RWPE1 (cell line): ENCODE data around the gene SMYD3.

Source experiments
- CTCF ChIA-PET: fragments of 350-600 bp; sonication (Branson Sonifier 250); formaldehyde crosslinking; extraction: SDS; loops from one replicate; lab custom pipeline; 2021; lab: Yijun Ruan, JAX
- POLR2A ChIA-PET: fragments of 400-600 bp; formaldehyde crosslinking; extraction: SDS; loops from one replicate; lab custom pipeline; 2020; ENCODE audit warnings: antibody characterized with exemption; ENCODE audit not compliant: low non-redundant PET; lab: Yijun Ruan, JAX
- DNase-seq: peaks from one replicate; pipeline ENCODE4 v3.0.0; 2012; ENCODE audit warnings: low spot score
- H3K27ac ChIP-seq: fragments of 450-650 bp; 2 replicates; pipeline ENCODE4 v1.5.1; 2017
- TF ChIP-seq, protein P1 (sequence below): fragments of 450-650 bp; conservative IDR thresholded peaks from 2 replicates; pipeline ENCODE4 v1.5.1; 2017; ENCODE audit warnings: low read depth, mild to moderate bottlenecking

SMYD3 gene

DNA sequence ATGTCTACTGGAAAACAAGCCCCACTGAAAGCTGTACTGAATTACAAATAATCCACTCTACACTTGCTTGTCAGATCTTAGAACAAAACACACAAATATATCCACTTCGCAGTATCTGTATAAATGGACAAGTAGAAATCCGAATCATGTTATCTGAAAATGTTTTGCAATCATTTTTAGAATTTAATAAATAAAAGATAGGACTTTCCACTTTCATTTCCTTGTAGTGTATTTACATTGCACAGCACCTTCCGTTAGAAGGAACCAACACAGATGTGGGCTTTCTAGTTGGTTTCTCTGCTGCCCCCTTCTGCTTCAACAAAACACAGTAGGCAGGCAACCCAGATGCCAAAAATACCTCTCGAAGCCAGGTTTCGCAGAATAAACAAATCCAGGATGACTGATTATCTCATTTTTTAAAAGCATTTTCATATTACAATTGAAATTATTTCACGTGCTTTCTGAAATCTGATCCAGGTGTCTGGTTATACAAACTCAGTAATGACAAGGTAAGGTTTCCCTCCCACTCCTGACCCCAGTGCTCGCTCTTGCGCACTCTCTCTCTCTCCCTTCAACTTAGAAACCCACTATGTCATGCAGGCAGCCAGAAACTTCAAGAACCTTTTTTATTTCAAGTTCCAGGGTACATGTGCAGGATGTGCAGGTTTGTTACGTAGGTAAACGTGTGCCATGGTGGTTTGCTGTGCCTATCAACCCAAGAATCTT lies 389.9 kb downstream of the SMYD3 start:
- DNase-seq = peak; percentile 13
- ChIA-PET POLR2A (no interaction called here), CTCF (no interaction called here)
- H3K27ac ChIP-seq = no peak overlapping the region
- TF ChIP-seq, protein P1, sequence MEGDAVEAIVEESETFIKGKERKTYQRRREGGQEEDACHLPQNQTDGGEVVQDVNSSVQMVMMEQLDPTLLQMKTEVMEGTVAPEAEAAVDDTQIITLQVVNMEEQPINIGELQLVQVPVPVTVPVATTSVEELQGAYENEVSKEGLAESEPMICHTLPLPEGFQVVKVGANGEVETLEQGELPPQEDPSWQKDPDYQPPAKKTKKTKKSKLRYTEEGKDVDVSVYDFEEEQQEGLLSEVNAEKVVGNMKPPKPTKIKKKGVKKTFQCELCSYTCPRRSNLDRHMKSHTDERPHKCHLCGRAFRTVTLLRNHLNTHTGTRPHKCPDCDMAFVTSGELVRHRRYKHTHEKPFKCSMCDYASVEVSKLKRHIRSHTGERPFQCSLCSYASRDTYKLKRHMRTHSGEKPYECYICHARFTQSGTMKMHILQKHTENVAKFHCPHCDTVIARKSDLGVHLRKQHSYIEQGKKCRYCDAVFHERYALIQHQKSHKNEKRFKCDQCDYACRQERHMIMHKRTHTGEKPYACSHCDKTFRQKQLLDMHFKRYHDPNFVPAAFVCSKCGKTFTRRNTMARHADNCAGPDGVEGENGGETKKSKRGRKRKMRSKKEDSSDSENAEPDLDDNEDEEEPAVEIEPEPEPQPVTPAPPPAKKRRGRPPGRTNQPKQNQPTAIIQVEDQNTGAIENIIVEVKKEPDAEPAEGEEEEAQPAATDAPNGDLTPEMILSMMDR = no peak

DNA sequence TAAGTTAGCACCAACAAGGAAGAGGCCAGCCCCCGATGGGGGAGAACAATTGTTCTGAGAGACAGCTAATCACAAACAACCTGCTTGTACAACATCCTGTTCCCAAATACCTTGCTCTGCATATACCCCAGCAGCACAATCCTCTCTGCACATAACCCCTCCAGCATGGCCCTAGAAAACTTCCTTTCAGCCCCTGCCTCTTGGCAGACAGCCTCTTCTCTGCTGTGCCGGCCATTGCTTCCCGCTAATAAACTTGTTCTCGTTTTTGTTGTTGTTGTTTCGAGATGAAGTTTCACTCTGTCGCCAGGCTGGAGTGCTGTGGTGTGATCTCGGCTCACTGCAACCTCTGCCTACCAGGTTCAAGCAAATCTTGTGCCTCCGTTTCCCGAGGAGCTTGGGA lies 392.7 kb downstream of the SMYD3 start:
- TF ChIP-seq, protein P1 = no peak
- ChIA-PET POLR2A (no interaction called here), CTCF (interaction anchor here (0.6 kb wide), 1 partner anchor 62 kb away, joined by 3 read pairs; no protein-coding TSS in a partner anchor)
- no peak overlapping the region for H3K27ac ChIP-seq
- no peak for DNase-seq

DNA sequence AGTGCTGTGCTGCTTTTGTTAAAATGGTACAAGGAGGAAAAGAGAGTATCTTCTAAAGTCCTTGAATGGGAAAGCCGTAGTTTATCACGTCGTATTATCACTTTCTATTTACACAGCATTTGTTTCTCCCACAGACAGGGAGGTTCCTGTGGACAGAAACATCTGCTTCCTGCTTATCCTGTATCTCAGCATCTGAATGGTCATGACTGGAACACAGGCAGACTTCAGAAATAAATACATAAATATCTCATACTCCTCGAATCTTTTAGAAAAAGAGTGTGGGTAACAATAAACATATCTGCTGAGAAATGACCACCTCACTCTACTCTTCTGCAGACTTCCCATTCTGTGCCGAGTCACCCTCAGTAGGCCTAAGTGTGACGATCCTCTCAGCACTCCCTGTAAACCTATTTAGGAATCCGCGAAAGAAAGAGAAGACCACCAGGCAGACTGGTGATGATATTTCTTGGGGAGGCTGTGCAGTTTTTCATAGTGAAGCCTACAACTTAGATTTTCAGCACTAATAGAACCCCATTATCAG lies 393.5 kb downstream of the SMYD3 start:
- no peak for DNase-seq
- H3K27ac ChIP-seq = no peak overlapping the region
- TF ChIP-seq, protein P1 = no peak
- ChIA-PET POLR2A (no interaction called here), CTCF (no interaction called here)

DNA sequence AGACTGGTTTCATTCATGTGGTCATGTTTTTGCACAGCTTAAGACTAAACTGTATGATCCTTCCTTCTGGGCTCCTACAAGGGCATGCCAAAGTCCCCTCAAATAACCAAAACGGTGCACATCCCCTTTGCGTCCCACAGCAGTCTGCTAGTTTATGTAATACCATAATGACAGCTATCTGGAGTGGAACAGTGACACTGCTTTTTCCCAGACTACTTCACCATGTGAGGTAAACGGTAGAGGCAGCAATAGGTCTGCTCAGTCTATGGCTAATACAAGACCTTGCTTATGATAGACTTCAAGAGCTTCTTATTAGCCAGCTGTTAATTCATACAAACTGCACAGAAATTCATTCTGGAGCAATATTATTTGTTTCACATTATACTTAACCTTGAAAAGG lies 395.5 kb downstream of the SMYD3 start:
- CTCF ChIA-PET = no interaction called here
- H3K27ac ChIP-seq = no peak overlapping the region
- TF ChIP-seq, protein P1 = no peak
- POLR2A ChIA-PET = no interaction called here
- no peak for DNase-seq

DNA sequence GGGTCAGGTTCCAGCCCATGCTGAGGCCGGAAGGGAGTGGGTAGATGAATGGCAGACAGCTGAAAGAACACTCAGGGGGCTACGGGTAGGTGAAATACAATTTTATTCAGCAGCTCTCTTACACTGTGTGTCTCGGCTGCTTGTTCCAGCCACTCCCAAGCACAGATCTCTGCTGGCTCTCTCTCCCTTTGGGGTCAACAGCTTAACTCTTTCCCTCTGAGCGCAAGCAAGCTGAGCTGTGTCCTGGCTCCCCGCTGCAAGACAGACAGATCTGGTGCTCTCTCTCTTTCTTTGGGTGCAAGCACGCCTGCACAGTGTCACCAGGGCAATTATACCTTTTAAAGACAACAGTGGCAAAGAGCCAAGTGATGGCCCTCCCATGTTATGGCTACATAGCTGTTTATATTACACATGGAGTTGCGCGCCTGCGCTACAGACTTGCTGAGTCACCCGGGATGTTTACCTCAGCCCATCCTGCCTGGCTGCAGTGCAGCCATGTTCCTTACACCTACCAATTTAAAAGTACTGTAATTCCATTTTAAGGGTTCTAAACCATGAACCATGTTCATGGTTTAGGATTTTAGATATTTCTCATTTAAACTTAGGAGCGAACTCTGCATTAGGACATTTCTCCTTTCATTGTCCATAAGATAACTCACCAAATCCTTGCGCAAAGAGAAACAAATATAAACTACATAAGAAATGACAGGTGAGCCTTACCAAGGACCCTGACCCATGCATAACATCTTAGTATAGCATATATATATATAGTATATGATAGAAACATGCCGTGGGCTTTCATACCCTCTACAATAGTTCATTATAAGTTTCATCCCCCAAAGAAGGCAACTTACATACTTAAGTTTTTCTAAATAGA lies 396.5 kb downstream of the SMYD3 start:
- TF ChIP-seq, protein P1 = no peak
- ChIA-PET CTCF (no interaction called here), POLR2A (no interaction called here)
- DNase-seq = no peak
- H3K27ac ChIP-seq = no peak overlapping the region

DNA sequence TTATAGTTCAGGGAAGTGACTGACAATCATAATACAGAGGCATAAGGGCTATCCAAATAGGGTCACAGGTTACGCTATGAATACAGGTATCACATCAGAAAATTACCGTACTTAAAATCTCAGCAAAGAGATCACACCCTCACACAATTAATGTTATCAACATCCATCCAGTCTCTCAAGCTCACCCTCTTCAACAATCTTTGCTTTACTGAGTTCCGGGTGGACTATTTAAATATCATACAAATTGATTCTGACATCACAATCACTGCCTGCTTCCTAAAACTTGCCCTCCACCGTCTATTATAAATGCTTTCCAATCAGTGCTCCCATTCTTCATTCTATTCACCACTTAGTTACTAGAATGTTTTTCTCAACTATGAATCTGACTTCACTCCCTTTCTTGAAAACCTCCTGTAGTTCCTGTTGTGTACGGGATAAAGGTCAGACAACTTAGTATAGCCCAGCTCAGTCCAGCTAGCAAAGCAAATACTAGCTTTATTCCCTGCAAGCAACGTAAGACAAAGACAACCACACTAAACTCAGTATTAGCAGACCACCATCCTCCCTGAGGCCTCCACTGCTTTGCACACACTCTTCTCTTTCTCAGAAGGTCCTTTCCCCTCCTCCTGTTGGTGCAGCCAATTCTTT lies 398.7 kb downstream of the SMYD3 start:
- TF ChIP-seq, protein P1 = no peak
- ChIA-PET CTCF (no interaction called here), POLR2A (no interaction called here)
- no peak for DNase-seq
- H3K27ac ChIP-seq = no peak overlapping the region
